GM12891 (cell line): Measurements from ENCODE around the gene POU2F2.

Source experiments
- POLR2A ChIP-seq: IDR thresholded peaks from 2 replicates; pipeline ENCODE4 v1.6.1; 2011; ENCODE audit warnings: low read depth, low read length, control low read depth
- POLR2AphosphoS5 ChIP-seq: IDR thresholded peaks from 2 replicates; pipeline ENCODE4 v1.6.1; 2011; ENCODE audit warnings: low read depth, low read length, control low read depth

DNA sequence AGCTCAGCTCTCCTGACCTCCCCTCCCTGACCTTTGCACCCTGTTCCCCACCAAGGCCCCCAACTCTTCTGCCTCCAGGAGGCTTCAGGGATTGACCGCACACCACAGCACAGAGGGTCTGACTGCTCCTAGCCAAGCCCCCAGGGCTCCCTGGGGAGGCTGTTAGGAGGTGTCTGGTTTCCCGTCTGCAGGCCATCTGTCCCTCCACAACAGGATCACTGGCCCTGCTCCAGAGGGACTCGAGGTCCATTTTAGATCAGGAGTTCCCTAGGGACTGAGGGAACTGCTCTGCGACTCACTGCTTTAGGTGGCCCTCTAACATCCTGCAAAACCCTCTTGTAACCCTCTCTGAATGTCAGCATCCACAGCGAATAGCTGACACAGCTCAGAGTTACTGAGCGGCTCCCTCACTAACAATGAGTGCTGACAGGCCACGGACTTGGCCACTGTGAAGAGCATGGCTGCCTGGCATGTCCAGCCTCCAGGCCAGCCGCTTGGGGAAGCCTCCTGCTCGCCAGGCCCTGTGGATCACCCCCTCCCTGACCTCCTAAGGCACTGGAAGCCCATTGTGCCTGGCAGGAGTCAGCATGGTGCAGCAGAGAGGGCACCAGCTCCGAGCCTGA, 79.9 kb downstream of the POU2F2 start:
- TF ChIP-seq POLR2A, result no peak
- no peak for TF ChIP-seq POLR2AphosphoS5
